ENCODE data around the gene MDGA2.

MDGA2 gene

DNA sequence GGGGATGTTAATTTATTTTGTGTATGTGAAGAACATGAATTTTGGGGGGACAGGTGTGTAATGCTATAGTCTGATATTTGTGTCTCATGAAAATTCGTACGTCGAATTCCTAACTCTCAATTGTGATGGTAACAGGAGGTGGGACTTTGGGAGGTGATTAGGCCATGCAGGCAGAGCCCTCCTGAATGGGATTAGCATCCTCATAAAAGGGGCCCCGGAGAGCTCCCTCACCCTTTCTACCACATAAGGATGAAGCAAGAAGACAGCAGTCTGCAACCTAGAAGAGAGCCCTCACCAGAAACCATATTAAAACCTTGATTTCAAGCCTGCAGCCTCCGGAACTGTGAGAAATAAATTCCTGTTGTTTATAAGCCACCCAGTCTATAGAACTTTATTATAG is 165.4 kb downstream of the MDGA2 start:
- Histone ChIP-seq H3K4me3 (no peak overlapping the region), H3K27ac (no peak overlapping the region)

- no peak overlapping the region for H3K4me3 ChIP-seq
- H3K27ac ChIP-seq, result no peak overlapping the region
Measured at GRCh38 chr14:47507861-47508260, 167.5 kb downstream of the MDGA2 start.

DNA sequence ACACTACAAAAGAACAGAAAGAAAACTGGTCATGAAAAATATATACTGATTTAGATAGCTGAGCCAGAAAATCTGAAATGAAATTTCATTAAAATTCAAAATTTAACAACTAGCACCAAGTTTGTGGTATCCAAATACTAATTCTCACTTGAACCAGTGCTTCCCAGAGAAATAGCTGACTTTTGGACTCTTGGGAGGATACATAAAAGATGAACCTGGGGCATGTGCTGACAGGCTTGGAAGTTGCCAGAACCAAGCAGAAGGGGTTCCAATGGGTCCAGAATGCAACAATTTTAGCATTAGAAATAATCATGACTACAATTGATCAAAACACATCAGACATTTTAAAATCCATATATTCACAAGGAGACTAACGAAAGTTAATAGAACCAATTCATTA is 175.0 kb downstream of the MDGA2 start:
- Histone ChIP-seq H3K4me3 (no peak overlapping the region), H3K27ac (no peak overlapping the region)

DNA sequence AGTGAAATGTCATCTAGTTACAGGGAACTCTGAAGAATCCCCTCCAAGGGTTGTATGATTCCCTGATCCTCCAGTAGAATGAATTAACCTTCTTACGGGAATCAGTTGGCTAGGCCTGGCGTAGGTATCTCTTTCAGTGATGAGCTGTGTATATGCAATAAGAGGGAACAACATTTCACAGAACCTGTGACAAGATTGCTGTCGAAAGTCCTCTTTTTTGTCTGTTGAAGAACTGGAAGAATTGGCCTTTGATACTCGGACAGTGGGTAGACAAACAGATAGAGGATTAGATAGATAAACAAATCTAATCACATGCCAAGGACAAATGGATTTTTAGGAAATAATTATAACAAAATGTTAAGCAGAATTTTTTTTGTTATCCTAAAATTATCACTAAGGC is 184.6 kb downstream of the MDGA2 start:
- Histone ChIP-seq H3K4me3 (no peak overlapping the region), H3K27ac (no peak overlapping the region)

GRCh38 chr14:47490353-47490752 is 185.1 kb downstream of the MDGA2 start:
- no peak overlapping the region for H3K4me3 ChIP-seq

DNA sequence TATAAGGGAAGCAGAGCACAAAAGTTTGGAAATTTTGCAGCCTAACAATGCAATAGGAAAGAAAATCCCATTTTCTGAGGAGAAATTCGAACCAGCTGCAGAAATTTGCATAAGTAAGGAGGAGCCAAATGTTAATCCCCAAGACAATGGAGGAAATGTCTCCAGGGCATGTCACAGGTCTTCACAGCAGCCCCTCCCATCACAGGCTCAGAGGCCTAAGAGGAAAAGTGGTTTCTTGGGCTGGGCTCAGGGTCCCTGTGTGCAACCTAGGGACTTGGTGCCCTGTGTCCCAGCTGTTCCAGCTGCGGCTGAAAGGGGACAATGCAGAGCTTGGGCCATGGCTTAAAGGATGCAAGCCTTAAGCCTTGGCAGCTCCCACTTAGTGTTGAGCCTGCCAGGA is 190.0 kb downstream of the MDGA2 start:
- Histone ChIP-seq H3K27ac (no peak overlapping the region), H3K4me3 (no peak overlapping the region)

More at GRCh38 chr14:47490353-47490752, 185.1 kb downstream of the MDGA2 start:
- no peak overlapping the region for H3K27ac ChIP-seq

- Histone ChIP-seq H3K4me3 (no peak overlapping the region), H3K27ac (no peak overlapping the region)
Measured at GRCh38 chr14:47483449-47483848, 192.0 kb downstream of the MDGA2 start.

DNA sequence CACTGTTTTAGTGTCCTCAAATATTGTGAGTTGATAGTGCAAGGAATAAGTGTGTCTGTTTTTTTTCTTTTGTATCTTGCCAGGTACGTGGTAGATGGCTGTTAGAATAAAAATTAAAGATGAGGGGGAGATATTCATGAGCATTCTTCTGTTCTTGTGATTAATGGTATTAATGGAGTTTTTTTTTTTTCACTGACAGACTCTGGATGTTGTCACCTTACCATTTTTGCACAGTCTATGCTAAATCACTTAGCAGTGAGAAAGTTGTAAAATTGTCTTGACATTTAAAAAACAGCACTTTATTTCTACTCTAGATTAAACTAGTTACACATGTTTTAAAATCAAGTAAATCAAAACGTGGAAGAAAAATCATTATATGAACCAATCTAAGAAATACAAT is 204.3 kb downstream of the MDGA2 start:
- Histone ChIP-seq H3K27ac (no peak overlapping the region), H3K4me3 (no peak overlapping the region)

DNA sequence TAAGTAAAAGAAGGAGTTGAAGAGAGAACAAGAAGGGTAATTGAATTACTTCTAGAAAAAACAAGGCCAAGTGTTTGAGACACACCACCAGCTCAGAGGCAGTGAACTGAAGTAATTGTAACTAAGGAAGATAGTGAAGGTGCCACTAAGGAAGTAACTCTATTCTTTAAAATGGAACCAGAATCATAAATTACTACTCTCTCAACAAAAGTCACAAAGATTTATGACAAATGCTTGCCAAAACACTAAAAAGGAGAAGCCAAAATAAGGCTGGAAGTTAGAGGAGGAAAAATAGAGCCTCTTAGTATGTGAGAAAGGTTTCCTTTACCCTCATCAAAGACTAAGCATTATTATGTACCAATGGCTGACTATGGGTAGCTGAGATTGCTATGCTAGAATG is 208.5 kb downstream of the MDGA2 start:
- Histone ChIP-seq H3K27ac (no peak overlapping the region), H3K4me3 (no peak overlapping the region)

GRCh38 chr14:47454025-47454424 is 221.4 kb downstream of the MDGA2 start:
- no peak overlapping the region for H3K27ac ChIP-seq
- no peak overlapping the region for H3K4me3 ChIP-seq

DNA sequence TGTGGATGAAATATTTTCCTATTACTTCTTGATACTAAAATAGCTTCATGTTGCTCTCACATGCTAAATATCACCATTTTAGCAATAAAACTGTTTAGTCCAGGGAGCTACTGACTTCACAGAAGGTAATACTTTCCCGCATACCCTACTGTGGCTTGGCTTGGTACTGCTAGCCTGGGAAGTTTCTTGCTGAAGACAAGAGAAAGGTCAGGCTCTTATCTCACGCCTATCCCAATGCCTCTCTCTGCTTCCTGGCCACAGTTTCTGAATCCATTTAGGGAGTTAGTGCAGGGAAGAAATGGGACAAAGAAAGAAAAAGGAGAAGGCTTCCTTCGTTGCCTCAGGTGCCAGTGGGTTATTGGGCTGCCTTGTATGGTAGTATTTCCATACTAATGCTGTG is 228.3 kb downstream of the MDGA2 start:
- H3K27ac ChIP-seq, result no peak overlapping the region
- H3K4me3 ChIP-seq, result no peak overlapping the region

- H3K4me3 ChIP-seq, result no peak overlapping the region
- H3K27ac ChIP-seq, result no peak overlapping the region
Measured at GRCh38 chr14:47442211-47442610, 233.2 kb downstream of the MDGA2 start.

GRCh38 chr14:47439953-47440352 is 235.5 kb downstream of the MDGA2 start:
- Histone ChIP-seq H3K4me3 (no peak overlapping the region), H3K27ac (no peak overlapping the region)

GRCh38 chr14:47438650-47439140 is 236.7 kb downstream of the MDGA2 start:
- Histone ChIP-seq H3K4me3 (no peak overlapping the region), H3K27ac (no peak overlapping the region)

DNA sequence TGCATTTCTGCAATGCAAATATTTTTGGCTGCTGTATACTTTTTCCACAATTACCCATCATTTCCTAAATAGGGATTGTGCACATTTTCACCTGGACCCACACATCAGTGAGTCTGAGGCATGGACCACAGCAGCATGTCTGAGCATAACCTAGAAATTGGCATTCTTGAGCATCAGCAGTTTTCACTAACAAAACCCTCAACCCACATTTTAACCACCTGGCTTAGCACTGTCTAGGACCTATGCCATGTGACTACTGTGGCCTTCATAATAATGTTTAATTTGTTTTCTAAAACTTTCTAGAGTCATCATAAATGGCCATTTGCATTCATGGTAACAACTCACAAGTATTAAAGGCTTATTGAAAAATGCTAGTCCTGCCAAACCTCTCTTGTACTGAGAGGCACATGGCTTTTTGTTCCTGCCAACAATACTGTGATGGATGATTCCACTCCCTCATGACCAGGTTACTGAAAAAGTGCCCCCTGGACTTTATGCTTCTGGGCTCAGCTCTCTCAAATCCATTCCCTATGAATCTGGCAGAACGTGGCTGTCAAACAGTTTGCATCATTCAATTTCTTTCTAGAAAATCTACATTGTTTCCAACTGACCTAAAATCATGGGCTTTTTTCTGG is 240.0 kb downstream of the MDGA2 start:
- H3K27ac ChIP-seq, result no peak overlapping the region
- no peak overlapping the region for H3K4me3 ChIP-seq

GRCh38 chr14:47427629-47428028 is 247.8 kb downstream of the MDGA2 start:
- Histone ChIP-seq H3K27ac (no peak overlapping the region), H3K4me3 (no peak overlapping the region)

- Histone ChIP-seq H3K27ac (no peak overlapping the region), H3K4me3 (no peak overlapping the region)
Measured at GRCh38 chr14:47425302-47425701, 250.1 kb downstream of the MDGA2 start.

GRCh38 chr14:47422191-47422590 is 253.2 kb downstream of the MDGA2 start:
- Histone ChIP-seq H3K4me3 (no peak overlapping the region), H3K27ac (no peak overlapping the region)

GRCh38 chr14:47411523-47411922 is 263.9 kb downstream of the MDGA2 start:
- no peak overlapping the region for H3K4me3 ChIP-seq
- H3K27ac ChIP-seq, result no peak overlapping the region

- no peak overlapping the region for H3K4me3 ChIP-seq
- H3K27ac ChIP-seq, result no peak overlapping the region
Measured at GRCh38 chr14:47392326-47392725, 283.1 kb downstream of the MDGA2 start.

DNA sequence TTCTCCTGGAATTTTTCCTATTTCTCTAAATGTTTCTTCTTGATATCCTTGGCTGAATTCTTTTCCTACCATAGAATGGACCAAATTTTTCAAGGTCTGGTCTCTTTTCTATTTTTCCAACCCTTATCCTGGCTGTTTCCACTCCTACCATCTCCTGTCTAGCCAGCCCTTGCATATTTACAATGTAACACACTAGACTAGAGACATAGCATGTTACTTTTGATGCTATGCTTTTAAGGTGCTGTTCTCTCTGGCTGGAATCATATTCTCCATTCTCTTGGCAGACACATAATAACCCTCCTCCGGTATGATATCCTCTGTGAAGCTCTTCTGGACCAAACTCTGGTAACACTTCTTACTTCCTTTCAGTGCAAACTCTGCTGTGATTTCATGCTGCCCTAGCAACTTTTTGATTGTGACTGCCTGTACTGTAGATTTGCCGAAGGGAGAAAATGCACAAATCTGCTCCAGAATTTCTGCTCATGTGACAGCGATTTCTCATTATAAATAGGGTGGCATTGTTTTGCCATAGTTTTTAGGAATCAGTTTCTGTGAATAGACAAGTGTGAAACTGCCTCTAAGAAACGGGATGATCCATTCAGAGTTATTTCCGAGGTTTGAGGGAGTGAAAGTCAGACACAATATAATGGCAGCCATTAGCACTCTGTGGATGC is 284.4 kb downstream of the MDGA2 start:
- no peak overlapping the region for H3K27ac ChIP-seq
- H3K4me3 ChIP-seq, result no peak overlapping the region

GRCh38 chr14:47389535-47389934 is 285.9 kb downstream of the MDGA2 start:
- H3K4me3 ChIP-seq, result no peak overlapping the region

More at GRCh38 chr14:47389535-47389934, 285.9 kb downstream of the MDGA2 start:
- no peak overlapping the region for H3K27ac ChIP-seq

Data from skin epidermis (tissue), 12 donors.